GM20000 (cell line): ENCODE results near the gene MVB12B.

ENCODE experiments used
- DNase-seq: peaks from one replicate; pipeline ENCODE4 v3.0.0; 2012; ENCODE audit warnings: low spot score
- CTCF ChIP-seq: IDR thresholded peaks from 2 replicates; pipeline ENCODE4 v1.5.1; 2012; ENCODE audit warnings: mild to moderate bottlenecking, control low read depth; ENCODE audit errors: extremely low read depth, missing control alignments

Gene MVB12B

GRCh38 chr9:126395439-126396212 lies 69.0 kb downstream of the MVB12B start:
- TF ChIP-seq CTCF: no peak
- DNase-seq: no peak

DNA sequence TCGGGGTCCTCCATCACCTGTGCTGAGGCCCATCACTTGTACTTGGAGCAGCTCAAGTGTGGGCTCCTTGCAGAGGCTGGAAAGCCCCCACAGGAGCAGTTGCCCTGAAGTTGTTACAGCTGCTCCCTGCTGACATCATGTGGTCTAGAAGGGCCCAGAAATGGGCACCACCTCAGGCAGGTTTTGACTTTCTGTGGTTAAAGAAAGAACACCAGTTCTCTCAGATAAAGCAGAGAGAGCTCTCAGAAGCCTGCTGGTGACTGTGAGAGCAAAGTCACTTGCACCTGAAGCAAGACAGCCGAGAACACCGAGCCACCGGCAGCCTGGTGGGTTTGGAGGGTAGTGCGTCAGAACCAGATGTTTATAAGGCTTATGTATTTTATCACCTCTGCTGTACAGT lies 70.4 kb downstream of the MVB12B start:
- TF ChIP-seq CTCF: no peak
- DNase-seq: peak; percentile 30

- DNase-seq: peak; percentile 76
- TF ChIP-seq CTCF: peak; percentile 96
These were observed 71.9 kb downstream of the MVB12B start for GRCh38 chr9:126398403-126399058.

GRCh38 chr9:126399251-126399650 lies 72.6 kb downstream of the MVB12B start:
- TF ChIP-seq CTCF: no peak
- DNase-seq: no peak

- DNase-seq: no peak
- no peak for TF ChIP-seq CTCF
These were observed 73.2 kb downstream of the MVB12B start for GRCh38 chr9:126399789-126400188.

GRCh38 chr9:126400571-126400970 lies 73.9 kb downstream of the MVB12B start:
- DNase-seq: no peak
- TF ChIP-seq CTCF: no peak

GRCh38 chr9:126401107-126401506 lies 74.5 kb downstream of the MVB12B start:
- no peak for DNase-seq
- TF ChIP-seq CTCF: no peak
